GM23338 (cell line): ENCODE data around the gene BRICD5. TPM values are rescaled to one million over a fixed set of nuclear protein-coding genes. Genes with fewer than 3 reads are reported as not detected.

Source experiments
- ATAC-seq: fragments of 200-7000 bp; cut with Tn5 transposase; 3 replicates; pipeline ENCODE4 v1.9.1; 2020
- DNase-seq: peaks from one replicate; pipeline ENCODE4 v3.0.0-alpha.2; 2015; ENCODE audit warnings: low spot score
- H2AFZ ChIP-seq: fragments of 200-600 bp; sonication (generic); 2 replicates; pipeline ENCODE4 v1.8.0; 2016; ENCODE audit warnings: antibody characterized with exemption, mild to moderate bottlenecking, moderate library complexity
- H3F3A ChIP-seq: fragments of 200-600 bp; sonication (generic); replicated peaks from 2 replicates; pipeline ENCODE4 v1.8.0; 2017; ENCODE audit warnings: antibody characterized with exemption, mixed run types, low read depth
- H3K27ac ChIP-seq: fragments of 200-600 bp; sonication (generic); 2 replicates; pipeline ENCODE4 v1.6.1; 2016; ENCODE audit warnings: low read depth
- H3K27me3 ChIP-seq: fragments of 200-600 bp; sonication (generic); 2 replicates; pipeline ENCODE4 v1.8.0; 2016; ENCODE audit warnings: mild to moderate bottlenecking, mixed run types, moderate library complexity; ENCODE audit not compliant: insufficient read depth
- H3K36me3 ChIP-seq: fragments of 200-600 bp; sonication (generic); 2 replicates; pipeline ENCODE4 v1.8.0; 2016; ENCODE audit warnings: mild to moderate bottlenecking; ENCODE audit not compliant: insufficient read depth
- H3K4me1 ChIP-seq: fragments of 200-600 bp; sonication (generic); 2 replicates; pipeline ENCODE4 v1.8.0; 2016; ENCODE audit warnings: mild to moderate bottlenecking, moderate library complexity; ENCODE audit not compliant: insufficient read depth
- H3K4me2 ChIP-seq: fragments of 200-600 bp; sonication (generic); 2 replicates; pipeline ENCODE4 v1.7.1; 2017; ENCODE audit warnings: mixed run types
- H3K4me3 ChIP-seq: fragments of 200-600 bp; sonication (generic); 2 replicates; pipeline ENCODE4 v1.6.1; 2016; ENCODE audit warnings: mixed run types
- H3K79me2 ChIP-seq: fragments of 200-600 bp; sonication (generic); replicated peaks from 2 replicates; pipeline ENCODE4 v1.8.0; 2017; ENCODE audit warnings: mild to moderate bottlenecking; ENCODE audit not compliant: insufficient read depth
- H3K9me2 ChIP-seq: fragments of 200-600 bp; sonication (generic); 2 replicates; pipeline ENCODE4 v1.8.0; 2017; ENCODE audit not compliant: insufficient read depth
- H4K20me1 ChIP-seq: fragments of 200-600 bp; sonication (generic); replicated peaks from 2 replicates; pipeline ENCODE4 v1.8.0; 2017; ENCODE audit warnings: mild to moderate bottlenecking; ENCODE audit not compliant: insufficient read depth
- H3K27ac Mint-ChIP-seq: 2 replicates; pipeline ENCODE4 v1.8.0; 2020; ENCODE audit warnings: inconsistent platforms, mild to moderate bottlenecking, moderate library complexity, mixed read lengths
- H3K27me3 Mint-ChIP-seq: 3 replicates; pipeline ENCODE4 v1.8.0; 2022; ENCODE audit warnings: low read depth, mild to moderate bottlenecking, moderate library complexity, mixed read lengths, inconsistent platforms; ENCODE audit not compliant: insufficient read depth, poor library complexity
- H3K36me3 Mint-ChIP-seq: 3 replicates; pipeline ENCODE4 v1.8.0; 2021; ENCODE audit warnings: low read depth, mild to moderate bottlenecking, inconsistent platforms, moderate library complexity, mixed read lengths
- H3K4me1 Mint-ChIP-seq: 3 replicates; pipeline ENCODE4 v1.8.0; 2020; ENCODE audit warnings: mild to moderate bottlenecking, inconsistent platforms, mixed read lengths
- H3K4me3 Mint-ChIP-seq: 3 replicates; pipeline ENCODE4 v1.8.0; 2021; ENCODE audit warnings: moderate library complexity, mild to moderate bottlenecking, inconsistent platforms, mixed read lengths
- H3K9me3 Mint-ChIP-seq: 3 replicates; pipeline ENCODE4 v1.8.0; 2020; ENCODE audit warnings: moderate library complexity, mild to moderate bottlenecking, inconsistent platforms, mixed read lengths
- CREB1 ChIP-seq: fragments of 250-450 bp; sonication (Bioruptor Pico); IDR thresholded peaks from 2 replicates; pipeline ENCODE4 v1.5.0; 2020; ENCODE audit warnings: low read depth, mild to moderate bottlenecking, moderate library complexity
- EZH2 ChIP-seq: fragments of 200-600 bp; sonication (generic); IDR thresholded peaks from one replicate; pipeline ENCODE4 v1.8.0; 2017; ENCODE audit warnings: antibody characterized with exemption, mild to moderate bottlenecking, low read depth; ENCODE audit not compliant: unreplicated experiment
- EZH2phosphoT487 ChIP-seq: fragments of 200-600 bp; sonication (generic); IDR thresholded peaks from one replicate; pipeline ENCODE4 v1.8.1; 2018; ENCODE audit warnings: antibody characterized with exemption; ENCODE audit not compliant: unreplicated experiment
- JUNB ChIP-seq: IDR thresholded peaks from one replicate; pipeline ENCODE4 v1.6.1; 2016; ENCODE audit warnings: antibody characterized with exemption; ENCODE audit not compliant: unreplicated experiment
- NANOG ChIP-seq: IDR thresholded peaks from 2 replicates; pipeline ENCODE4 v1.6.1; 2016; ENCODE audit warnings: antibody characterized with exemption, borderline replicate concordance
- POLR2AphosphoS5 ChIP-seq: IDR thresholded peaks from 2 replicates; pipeline ENCODE4 v1.6.1; 2016; ENCODE audit warnings: antibody characterized with exemption, low read depth
- REST ChIP-seq: IDR thresholded peaks from one replicate; pipeline ENCODE4 v1.6.1; 2018; ENCODE audit warnings: antibody characterized with exemption; ENCODE audit not compliant: unreplicated experiment
- ZNF331 ChIP-seq: fragments of 250-450 bp; sonication (Bioruptor Pico); IDR thresholded peaks from 2 replicates; pipeline ENCODE4 v1.5.0; 2020; ENCODE audit warnings: low read depth, mild to moderate bottlenecking, moderate library complexity
- ZNF462 ChIP-seq: fragments of 250-450 bp; sonication (Bioruptor Pico); IDR thresholded peaks from 2 replicates; pipeline ENCODE4 v1.5.0; 2020; ENCODE audit warnings: mild to moderate bottlenecking, moderate library complexity
- polyA plus RNA-seq: library from polyadenylated mRNA; unstranded; fragments of >200 nt; fragmentation: Nextera tagmentation; extraction: Ambion mirVana; gene quantifications from 2 replicates; pipeline ENCODE4 v1.2.1, GENCODE V29; 2016
- total RNA-seq: library from RNA; depleted of rRNA; stranded (reverse); fragments of >200 nt; shearing (Covaris generic); gene quantifications from 2 replicates; pipeline ENCODE4 v1.2.3, GENCODE V29; 2014

Gene BRICD5
- total and polyA plus RNA-seq, 2 experiments from 2014 or later, result 5.3 to 6.3 TPM

- no peak for TF ChIP-seq REST
- no peak for TF ChIP-seq JUNB
- TF ChIP-seq CREB1 (CRISPR knock-in tag), result no peak
- TF ChIP-seq ZNF331 (CRISPR knock-in tag), result no peak
These were observed 35.7 kb upstream of the BRICD5 start (continued) for GRCh38 chr16:2246301-2246885.

GRCh38 chr16:2244926-2245795 lies 34.5 kb upstream of the BRICD5 start:
- Mint-ChIP-seq H3K9me3 (no peaks in the 10 kb centered on the region), H3K4me1 (no peaks in the 10 kb centered on the region; the same call in 2 of the 3 replicates), H3K27ac (no peak overlapping the region), H3K4me3 (no peak overlapping the region; the same call in 2 of the 3 replicates), H3K27me3 (peaks cover 9% of the 10 kb centered on the region), H3K36me3 (peaks cover 59% of the 10 kb centered on the region)
- Histone ChIP-seq H3K27me3 (no peaks in the 10 kb centered on the region), H3K79me2 (peaks cover 24% of the 10 kb centered on the region), H2AFZ (no peak overlapping the region), H3K4me2 (no peak overlapping the region), H3K4me3 (no peak overlapping the region), H3F3A (peaks cover 7% of the 10 kb centered on the region), H3K27ac (no peak overlapping the region; the same call in 1 of the 2 replicates), H4K20me1 (peaks cover 4% of the 10 kb centered on the region), H3K9me2 (no peaks in the 10 kb centered on the region), H3K36me3 (peaks cover 4% of the 10 kb centered on the region; the same call in 1 of the 2 replicates), H3K4me1 (peaks cover 3% of the 10 kb centered on the region; the same call in 1 of the 2 replicates)
- ATAC-seq, result no peak
- DNase-seq, result no peak
- no peak for TF ChIP-seq ZNF462 (CRISPR knock-in tag)
- no peak for TF ChIP-seq EZH2phosphoT487
- TF ChIP-seq ZNF331 (CRISPR knock-in tag), result no peak
- no peak for TF ChIP-seq REST
- TF ChIP-seq EZH2, result no peak
- no peak for TF ChIP-seq POLR2AphosphoS5
- no peak for TF ChIP-seq JUNB
- no peak for TF ChIP-seq CREB1 (CRISPR knock-in tag)
- TF ChIP-seq NANOG, result no peak
